SK-MEL-5 (cell line): ENCODE data around the gene BABAM2. TPM values are rescaled to one million over a fixed set of nuclear protein-coding genes. Genes with fewer than 3 reads are reported as not detected.

Experiments
- DNase-seq: peaks from one replicate; pipeline ENCODE4 v3.0.0-alpha.2; 2016; ENCODE audit warnings: low read depth, low spot score
- in situ Hi-C: cut with HindIII; loops from 2 replicates; pipeline ENCODE4 v1.10.0; 2016; ENCODE audit warnings: low sequenced_read_pairs, high pct_unique_total_duplicates, low pct_unique_long_range_greater_than_20kb
- total RNA-seq: library from RNA; depleted of rRNA; stranded (reverse); fragments of >200 nt; shearing (Covaris generic); gene quantifications from 2 replicates; pipeline ENCODE4 v1.2.3, GENCODE V29; 2014

The BABAM2 gene
- total RNA-seq, 1 experiment from 2014 or later, result 50.7 TPM

GRCh38 chr2:28274911-28275685 lies 384.6 kb downstream of the BABAM2 start:
- in situ Hi-C loops, result no loop called here
- peak; percentile 17 for DNase-seq

- in situ Hi-C loops, result no loop called here
- no peak for DNase-seq
Measured at GRCh38 chr2:28276076-28276618, 385.6 kb downstream of the BABAM2 start.

GRCh38 chr2:28276807-28277206 lies 386.3 kb downstream of the BABAM2 start:
- in situ Hi-C loops, result no loop called here
- no peak for DNase-seq

- in situ Hi-C loops, result no loop called here
- no peak for DNase-seq
Measured at GRCh38 chr2:28277466-28277865, 386.9 kb downstream of the BABAM2 start.

GRCh38 chr2:28279371-28279770 lies 388.8 kb downstream of the BABAM2 start:
- in situ Hi-C loops, result no loop called here
- no peak for DNase-seq

GRCh38 chr2:28280619-28281018 lies 390.1 kb downstream of the BABAM2 start:
- in situ Hi-C loops, result no loop called here
- DNase-seq, result no peak

GRCh38 chr2:28281739-28282138 lies 391.2 kb downstream of the BABAM2 start:
- DNase-seq, result no peak
- in situ Hi-C loops, result no loop called here

GRCh38 chr2:28282248-28282647 lies 391.7 kb downstream of the BABAM2 start:
- in situ Hi-C loops, result no loop called here

GRCh38 chr2:28282861-28283646 lies 392.5 kb downstream of the BABAM2 start:
- in situ Hi-C loops, result no loop called here
- no peak for DNase-seq

More at GRCh38 chr2:28282248-28282647, 391.7 kb downstream of the BABAM2 start:
- no peak for DNase-seq

GRCh38 chr2:28283861-28284260 lies 393.3 kb downstream of the BABAM2 start:
- in situ Hi-C loops, result no loop called here
- DNase-seq, result no peak

GRCh38 chr2:28286678-28287077 lies 396.1 kb downstream of the BABAM2 start:
- in situ Hi-C loops, result no loop called here
- no peak for DNase-seq

- no peak for DNase-seq
- in situ Hi-C loops, result no loop called here
Measured at GRCh38 chr2:28287256-28287915, 396.9 kb downstream of the BABAM2 start.

- in situ Hi-C loops, result no loop called here
- no peak for DNase-seq
Measured at GRCh38 chr2:28288620-28289019, 398.1 kb downstream of the BABAM2 start.

- DNase-seq, result no peak
- in situ Hi-C loops, result no loop called here
Measured at GRCh38 chr2:28291811-28292440, 401.4 kb downstream of the BABAM2 start.

GRCh38 chr2:28292491-28292890 lies 402.0 kb downstream of the BABAM2 start:
- DNase-seq, result no peak
- in situ Hi-C loops, result no loop called here

GRCh38 chr2:28293416-28293815 lies 402.9 kb downstream of the BABAM2 start:
- DNase-seq, result no peak
- in situ Hi-C loops, result no loop called here

- in situ Hi-C loops, result no loop called here
- no peak for DNase-seq
Measured at GRCh38 chr2:28294451-28294850, 403.9 kb downstream of the BABAM2 start.

GRCh38 chr2:28296243-28296642 lies 405.7 kb downstream of the BABAM2 start:
- no peak for DNase-seq
- in situ Hi-C loops, result no loop called here
